Adrenal gland (tissue), 12 donors: Measurements from ENCODE around the gene RNF151. TPM values are rescaled to one million over a fixed set of nuclear protein-coding genes. Genes with fewer than 3 reads are reported as not detected.
A peak's percentile ranks its signal among the peaks of the same experiment; 100 is the strongest.

Experiments
- DNase-seq, 7 donors: peaks; one replicate each; pipeline ENCODE4 v3.0.0-alpha.2; 2019 to 2020
- H3K27ac ChIP-seq, 5 donors: fragments of 200-600 bp; sonication (generic) in 4 of 5; 1 replicate in 3 of 5; 2 replicates in 2 of 5; pipeline versions ENCODE4 v1.5.1 to v1.8.0; 2016 to 2020; ENCODE audit warnings: mild to moderate bottlenecking in 1 of 5
- H3K27me3 ChIP-seq: fragments of 200-600 bp; 2 replicates; pipeline ENCODE4 v1.8.0; 2021
- H3K36me3 ChIP-seq, 2 donors: fragments of 200-600 bp; replicated peaks in 1 of 2; 1 replicate in 1 of 2; 2 replicates in 1 of 2; pipeline versions ENCODE4 v1.5.1 to v1.8.0; 2018 to 2022
- H3K4me1 ChIP-seq, 2 donors: fragments of 200-600 bp; replicated peaks in 1 of 2; 1 replicate in 1 of 2; 2 replicates in 1 of 2; pipeline versions ENCODE4 v1.5.1 to v1.8.0; 2018 to 2021
- H3K4me3 ChIP-seq, 4 donors: fragments of 200-600 bp; sonication (generic) in 3 of 4; one replicate each; pipeline ENCODE4 v1.5.1; 2016 to 2018
- H3K9me3 ChIP-seq, 3 donors: fragments of 200-600 bp; sonication (generic) in 1 of 3; replicated peaks in 1 of 3; 1 replicate in 2 of 3; 2 replicates in 1 of 3; pipeline versions ENCODE4 v1.5.1 to v1.8.0; 2016 to 2021
- CTCF ChIP-seq, 6 experiments: fragments of 450-650 bp in 4 of 6; fragments of 200-600 bp in 2 of 6; sonication (generic) in 1 of 6; IDR thresholded peaks; 1 replicate in 5 of 6; 2 replicates in 1 of 6; pipeline versions ENCODE4 v1.5.1 to v1.8.0; 2016 to 2021; ENCODE audit warnings: antibody characterized with exemption in 6 of 6, mild to moderate bottlenecking in 2 of 6, moderate library complexity in 1 of 6
- POLR2A ChIP-seq, 2 donors: fragments of 450-650 bp; IDR thresholded peaks; one replicate each; pipeline ENCODE4 v1.6.1; 2017; ENCODE audit warnings: antibody characterized with exemption in 2 of 2, mild to moderate bottlenecking in 2 of 2, moderate library complexity in 1 of 2
- WGBS, 4 donors: extraction: QIAGEN DNeasy Blood & Tissue Kit in 2 of 4; methylation state at CpG; one replicate each; pipeline versions ENCODE4 v1.1.5 to v1.1.7; 2013 to 2017; 5-methylcytosine and 5-hydroxymethylcytosine counted together
- intact Hi-C, 2 donors: fragments of 100-400 bp; cut with DNase I; formaldehyde crosslinking; loops; one replicate each; pipeline versions ENCODE4 v1.14.1 to v1.15.0; 2022 to 2023
- polyA plus RNA-seq, 3 donors: library from polyadenylated mRNA; stranded (reverse); fragments of 200-250 nt in 2 of 3; fragments of 350-450 nt in 1 of 3; fragmentation: Illumina TruSeq in 1 of 3; extraction: RNeasy Lipid Tissue Mini Kit (QIAGEN cat#74804) in 1 of 3; gene quantifications; one replicate each; pipeline ENCODE4 v1.2.3, GENCODE V29; 2013 to 2014
- total RNA-seq, 9 donors: library from RNA; depleted of rRNA in 4 of 9; stranded (reverse); fragments of >200 nt in 4 of 9; fragments of 120-200 nt in 1 of 9; fragmentation: NEBNext Ultra II Directional in 1 of 9; extraction: Animal tissue kit (Norgen Biotek cat#: 25700) in 1 of 9; gene quantifications; one replicate each; pipeline versions ENCODE4 v1.1.0 to v1.2.4, GENCODE V29; 2013 to 2023
- donor health status: healthy with polysubstance abuse.
- donor health status: Bipolar disorder and iron deficiency.
- donor health status: DM: yes; HTN: yes; CAD: no.
- donor health status: DM: no; HTN: no; CAD: no.
- donor health status: DM: no; HTN: no; CAD: no.
- donor health status: DM: yes; HTN: yes; CAD: no.

The RNF151 gene
- total and polyA plus RNA-seq, 12 donors, result 0.20 to 0.64 (median 0.47) TPM; not detected in 9

GRCh38 chr16:1964506-1965395 is 1.9 kb upstream of the RNF151 start, which contains the start of gene RPS2:
Gene RPS2, minus strand, starts transcription at chr16:1964826. Its CDS starts 201 bp downstream, at chr16:1964625.
- intact Hi-C loops, result no loop called here
- no peaks in the 10 kb centered on the region for H3K27me3 ChIP-seq
- peak within 1 kb of the TSS; percentile 92 to 98 (median 95) for H3K27ac ChIP-seq
- peaks cover 10 to 29% of the 10 kb centered on the region in 2 donors for H3K4me1 ChIP-seq
- H3K36me3 ChIP-seq, result peaks cover 0 to 23% of the 10 kb centered on the region in 2 donors
- DNase-seq, result peak; percentile 98 to 100 (median 100)
- 0 to 2% (median 1%) methylated on average over 10 to 97 of the region's 97 CpGs for WGBS, 4 donors
- peak within 1 kb of the TSS; percentile 72 to 92 (median 90) for H3K4me3 ChIP-seq
- TF ChIP-seq CTCF (IDR thresholded peaks at IDR 0.05), result peak in 1 of 6 experiments; percentile 14
- TF ChIP-seq POLR2A (IDR thresholded peaks at IDR 0.05), result peak; percentile 95 to 96
- H3K9me3 ChIP-seq, result no peaks in the 10 kb centered on the region

GRCh38 chr16:1965396-1966001 is 1.2 kb upstream of the RNF151 start:
- intact Hi-C loops, result no loop called here
- TF ChIP-seq CTCF (IDR thresholded peaks at IDR 0.05) (no peak), POLR2A (IDR thresholded peaks at IDR 0.05) (no peak)
- H3K27me3 ChIP-seq, result no peaks in the 10 kb centered on the region
- peaks cover 0 to 23% of the 10 kb centered on the region in 2 donors for H3K36me3 ChIP-seq
- 14 to 28% (median 23%) methylated on average over 11 to 24 of the region's 24 CpGs for WGBS, 4 donors
- DNase-seq, result no peak
- peaks cover 10 to 24% of the 10 kb centered on the region in 2 donors for H3K4me1 ChIP-seq
- H3K4me3 ChIP-seq, result peak overlapping the region; percentile 72 to 92 (median 90)
- H3K9me3 ChIP-seq, result no peaks in the 10 kb centered on the region
- peak overlapping the region; percentile 85 to 98 (median 95) for H3K27ac ChIP-seq

GRCh38 chr16:1968146-1968953 is 1.7 kb downstream of the RNF151 start:
- H3K9me3 ChIP-seq, result no peaks in the 10 kb centered on the region
- no peak overlapping the region for H3K27ac ChIP-seq
- no peak for DNase-seq
- 78 to 89% (median 87%) methylated on average over 10 to 41 of the region's 41 CpGs for WGBS, 4 donors
- H3K36me3 ChIP-seq, result peaks cover 0 to under 1% of the 10 kb centered on the region in 2 donors
- H3K4me1 ChIP-seq, result peaks cover 15 to 34% of the 10 kb centered on the region in 2 donors
- no peak overlapping the region for H3K4me3 ChIP-seq
- no peaks in the 10 kb centered on the region for H3K27me3 ChIP-seq
- TF ChIP-seq POLR2A (IDR thresholded peaks at IDR 0.05) (no peak), CTCF (IDR thresholded peaks at IDR 0.05) (no peak)
- intact Hi-C loops, result no loop called here
